Natural killer cell (primary cell): ENCODE data around the gene GPR173. TPM values are rescaled to one million over a fixed set of nuclear protein-coding genes. Genes with fewer than 3 reads are reported as not detected.

Experiments
- ATAC-seq, 3 donors: fragments of 150-1000 bp in 2 of 3; fragments of 200-7000 bp in 1 of 3; cut with Tn5 transposase; 1 replicate in 1 of 3; 2 replicates in 2 of 3; pipeline ENCODE4 v1.10.0; 2021; ENCODE audit warnings: mild to moderate bottlenecking in 2 of 3, moderate library complexity in 2 of 3
- DNase-seq, 2 donors: peaks; one replicate each; pipeline versions ENCODE4 v3.0.0 to v3.0.0-alpha.2; 2013 to 2021; ENCODE audit warnings: mixed read lengths in 1 of 2
- H3K27ac ChIP-seq: one replicate; pipeline ENCODE4 v1.5.1; 2013; ENCODE audit warnings: mild to moderate bottlenecking, low read length
- H3K27me3 ChIP-seq: one replicate; pipeline ENCODE4 v1.6.1; 2013; ENCODE audit warnings: low read length; ENCODE audit not compliant: control insufficient read depth, insufficient read depth
- H3K36me3 ChIP-seq: one replicate; pipeline ENCODE4 v1.6.1; 2013; ENCODE audit warnings: low read length; ENCODE audit not compliant: control insufficient read depth, insufficient read depth
- H3K4me1 ChIP-seq: one replicate; pipeline ENCODE4 v1.6.1; 2013; ENCODE audit warnings: low read length; ENCODE audit not compliant: control insufficient read depth, insufficient read depth
- H3K4me3 ChIP-seq: one replicate; pipeline ENCODE4 v1.5.1; 2013; ENCODE audit warnings: low read length
- H3K9me3 ChIP-seq: one replicate; pipeline ENCODE4 v1.6.1; 2013; ENCODE audit warnings: low read length; ENCODE audit not compliant: control insufficient read depth, insufficient read depth
- H3K27ac Mint-ChIP-seq, 2 donors: one replicate each; pipeline ENCODE4 v1.8.0; 2022; ENCODE audit warnings: mild to moderate bottlenecking in 2 of 2, mixed read lengths in 2 of 2, moderate library complexity in 1 of 2
- H3K27me3 Mint-ChIP-seq, 2 donors: one replicate each; pipeline ENCODE4 v1.8.0; 2022; ENCODE audit warnings: low read depth in 2 of 2, mixed read lengths in 2 of 2
- H3K36me3 Mint-ChIP-seq: one replicate; pipeline ENCODE4 v1.8.0; 2022; ENCODE audit warnings: mixed read lengths
- H3K4me1 Mint-ChIP-seq, 2 donors: one replicate each; pipeline ENCODE4 v1.8.0; 2022; ENCODE audit warnings: mixed read lengths in 2 of 2
- H3K4me3 Mint-ChIP-seq: one replicate; pipeline ENCODE4 v1.8.0; 2022; ENCODE audit warnings: mild to moderate bottlenecking, moderate library complexity, mixed read lengths
- H3K9me3 Mint-ChIP-seq, 2 donors: one replicate each; pipeline ENCODE4 v1.8.0; 2022; ENCODE audit warnings: mixed read lengths in 2 of 2
- WGBS: methylation state at CpG from one replicate; pipeline ENCODE4 v1.1.7; 2013; ENCODE audit warnings: missing lambda C conversion rate; ENCODE audit not compliant: insufficient coverage; 5-methylcytosine and 5-hydroxymethylcytosine counted together
- intact Hi-C: fragments of 100-400 bp; cut with micrococcal nuclease; formaldehyde crosslinking; loops from one replicate; pipeline ENCODE4 v1.14.2; 2022
- total RNA-seq, 4 donors: library from RNA; stranded (reverse); fragments of 120-200 nt in 1 of 4; gene quantifications; one replicate each; pipeline versions ENCODE4 v1.2.3 to v1.2.4, GENCODE V29; 2013 to 2022
- TF ChIP-seq, protein P1 (sequence below): fragments of 200-600 bp; IDR thresholded peaks from one replicate; pipeline ENCODE4 v1.8.0; 2022; ENCODE audit warnings: antibody characterized with exemption

GPR173 gene
- total RNA-seq, 3 donors from 2014 or later (not counting 1 experiment from before 2014, with no cell fraction given) = 0.48 TPM; not detected in 2

DNA sequence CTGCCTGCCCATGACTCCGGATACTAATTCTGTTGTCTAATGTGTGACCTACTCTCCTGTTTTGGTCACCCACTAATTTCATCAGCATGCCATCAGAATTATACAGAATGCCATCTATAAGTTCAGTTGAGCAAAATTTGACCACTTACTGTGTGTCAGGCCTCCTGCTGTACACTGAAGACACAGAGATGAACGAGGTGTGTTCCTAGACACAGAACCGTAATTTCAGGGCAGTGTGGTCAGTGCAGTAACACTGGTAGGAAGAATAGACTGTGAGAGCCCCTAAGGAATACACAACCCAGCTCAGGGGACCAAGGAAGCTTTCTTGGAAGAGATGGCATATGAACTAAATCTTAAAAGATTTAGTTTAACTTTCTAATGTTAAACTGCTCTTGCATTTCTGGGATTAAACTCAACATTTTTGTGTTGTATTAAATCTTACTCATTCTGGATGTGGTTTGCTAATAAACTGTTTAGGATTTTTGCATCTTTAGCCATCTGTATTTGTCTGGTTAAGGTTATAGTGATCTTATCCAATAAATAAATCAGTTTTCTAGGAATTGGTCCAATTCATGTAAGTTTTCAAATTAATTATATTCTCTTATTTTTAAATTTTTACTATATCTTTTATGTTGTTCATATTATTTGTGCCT, 79.6 kb downstream of the GPR173 start:
- no peaks in the 10 kb centered on the region for H3K27me3 ChIP-seq
- DNase-seq (no peak), ATAC-seq (no peak)
- Mint-ChIP-seq H3K36me3 (no peaks in the 10 kb centered on the region), H3K9me3 (peaks cover 0 to 2% of the 10 kb centered on the region in 2 donors), H3K27ac (no peak overlapping the region), H3K4me1 (peaks cover 17 to 20% of the 10 kb centered on the region in 2 donors), H3K4me3 (no peak overlapping the region), H3K27me3 (no peaks in the 10 kb centered on the region)
- no peaks in the 10 kb centered on the region for H3K4me1 ChIP-seq
- WGBS = 96% methylated on average over 3 of the region's 3 CpGs
- H3K27ac ChIP-seq = no peak overlapping the region
- no peaks in the 10 kb centered on the region for H3K36me3 ChIP-seq
- H3K4me3 ChIP-seq = no peak overlapping the region
- intact Hi-C loops = no loop called here
- H3K9me3 ChIP-seq = no peaks in the 10 kb centered on the region
- TF ChIP-seq, protein P1, sequence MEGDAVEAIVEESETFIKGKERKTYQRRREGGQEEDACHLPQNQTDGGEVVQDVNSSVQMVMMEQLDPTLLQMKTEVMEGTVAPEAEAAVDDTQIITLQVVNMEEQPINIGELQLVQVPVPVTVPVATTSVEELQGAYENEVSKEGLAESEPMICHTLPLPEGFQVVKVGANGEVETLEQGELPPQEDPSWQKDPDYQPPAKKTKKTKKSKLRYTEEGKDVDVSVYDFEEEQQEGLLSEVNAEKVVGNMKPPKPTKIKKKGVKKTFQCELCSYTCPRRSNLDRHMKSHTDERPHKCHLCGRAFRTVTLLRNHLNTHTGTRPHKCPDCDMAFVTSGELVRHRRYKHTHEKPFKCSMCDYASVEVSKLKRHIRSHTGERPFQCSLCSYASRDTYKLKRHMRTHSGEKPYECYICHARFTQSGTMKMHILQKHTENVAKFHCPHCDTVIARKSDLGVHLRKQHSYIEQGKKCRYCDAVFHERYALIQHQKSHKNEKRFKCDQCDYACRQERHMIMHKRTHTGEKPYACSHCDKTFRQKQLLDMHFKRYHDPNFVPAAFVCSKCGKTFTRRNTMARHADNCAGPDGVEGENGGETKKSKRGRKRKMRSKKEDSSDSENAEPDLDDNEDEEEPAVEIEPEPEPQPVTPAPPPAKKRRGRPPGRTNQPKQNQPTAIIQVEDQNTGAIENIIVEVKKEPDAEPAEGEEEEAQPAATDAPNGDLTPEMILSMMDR = no peak

Other genes starting within 250 kb of the GPR173 start
- not detected for gene XAGE5, start 237.5 kb upstream of the GPR173 start, total RNA-seq
- gene XAGE3, start 180.7 kb upstream of the GPR173 start, total RNA-seq = not detected
- gene FAM156B, start 151.5 kb upstream of the GPR173 start, total RNA-seq = 10 to 100 TPM; 11.2 to 14.3 (median 13.8) TPM
- 10 to 100 TPM; 16.2 to 19.2 (median 18.7) TPM for gene FAM156A, start 90.3 kb upstream of the GPR173 start, total RNA-seq
- 100 to 1,000 TPM; 103 to 318 (median 139) TPM for gene TSPYL2, start 33.6 kb downstream of the GPR173 start, total RNA-seq
- 10 to 100 TPM; 15.1 to 18.1 (median 17.1) TPM for gene KANTR, start 45.4 kb downstream of the GPR173 start, total RNA-seq
- gene KDM5C, start 176.4 kb downstream of the GPR173 start, total RNA-seq = 100 to 1,000 TPM; 191 to 307 (median 196) TPM
- 1 to 10 TPM; 3.5 to 3.9 (median 3.7) TPM for gene IQSEC2, start 232.8 kb downstream of the GPR173 start, total RNA-seq